ENCODE results near the gene RREB1.
"Not testable (repeated sequence)": the region's sequence is repeated elsewhere in the genome, so short reads cannot be mapped to it uniquely, and the experiment has no call there.

The RREB1 gene

GRCh38 chr6:7268362-7268761 lies 160.6 kb downstream of the RREB1 start:
- no peak for DNase-seq

GRCh38 chr6:7268816-7269555 lies 161.2 kb downstream of the RREB1 start:
- DNase-seq: no peak

DNA sequence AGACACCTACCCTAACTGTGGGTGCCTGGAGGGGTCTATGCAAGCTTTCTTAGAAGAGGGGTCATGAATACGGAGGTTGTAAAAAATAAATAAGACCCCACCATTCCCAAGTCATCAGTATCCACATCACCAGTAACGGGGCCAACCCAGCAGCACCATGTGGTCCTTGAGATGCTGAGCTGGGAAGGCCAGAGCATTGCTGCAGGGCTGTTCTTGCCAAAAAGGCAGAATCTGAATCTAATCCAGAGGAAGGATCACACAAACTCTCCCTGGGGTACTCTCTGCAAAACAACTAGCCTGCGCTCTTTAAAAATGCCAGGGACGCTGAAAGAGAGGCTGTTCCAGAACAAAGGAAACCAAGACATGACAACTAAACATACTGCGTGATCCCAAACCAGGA lies 162.1 kb downstream of the RREB1 start:
- DNase-seq: no peak

GRCh38 chr6:7270320-7271204 lies 162.8 kb downstream of the RREB1 start:
- no peak for DNase-seq

DNA sequence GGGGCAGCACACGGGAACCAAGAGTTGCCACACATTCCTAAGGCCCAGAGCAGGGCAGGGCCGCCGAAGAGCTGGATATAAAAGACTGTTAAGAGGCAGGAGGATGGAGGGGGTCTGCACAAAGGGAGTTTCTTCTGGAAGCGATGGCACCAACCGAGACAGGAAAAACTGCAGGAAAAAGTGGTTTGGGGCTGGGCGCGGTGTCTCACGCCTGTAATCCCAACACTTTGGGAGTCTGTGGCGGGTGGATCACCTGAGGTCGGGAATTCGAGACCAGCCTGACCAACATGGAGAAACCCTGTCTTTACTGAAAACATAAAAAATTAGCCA lies 163.4 kb downstream of the RREB1 start:
- no peak for DNase-seq

GRCh38 chr6:7273709-7274108 lies 165.9 kb downstream of the RREB1 start:
- DNase-seq: no peak

GRCh38 chr6:7274525-7274924 lies 166.8 kb downstream of the RREB1 start:
- DNase-seq: not testable (repeated sequence)

DNA sequence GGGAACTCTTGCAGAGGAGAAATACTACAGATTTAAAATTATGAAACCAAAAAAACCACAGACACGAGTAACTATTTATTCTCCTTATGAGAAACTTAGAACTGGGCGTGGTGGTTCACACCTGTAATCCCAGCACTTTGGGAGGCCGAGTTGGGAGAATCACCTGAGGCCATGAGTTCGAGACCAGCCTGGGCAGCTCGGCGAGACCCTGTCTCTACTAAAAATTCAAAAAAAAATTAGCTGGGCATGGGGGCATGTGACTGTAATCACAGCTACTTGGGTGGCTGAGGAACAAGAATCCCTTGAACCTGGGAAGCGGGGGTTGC lies 168.4 kb downstream of the RREB1 start:
- no peak for DNase-seq

- DNase-seq: no peak
These were observed 174.5 kb downstream of the RREB1 start for GRCh38 chr6:7282097-7282906.

DNA sequence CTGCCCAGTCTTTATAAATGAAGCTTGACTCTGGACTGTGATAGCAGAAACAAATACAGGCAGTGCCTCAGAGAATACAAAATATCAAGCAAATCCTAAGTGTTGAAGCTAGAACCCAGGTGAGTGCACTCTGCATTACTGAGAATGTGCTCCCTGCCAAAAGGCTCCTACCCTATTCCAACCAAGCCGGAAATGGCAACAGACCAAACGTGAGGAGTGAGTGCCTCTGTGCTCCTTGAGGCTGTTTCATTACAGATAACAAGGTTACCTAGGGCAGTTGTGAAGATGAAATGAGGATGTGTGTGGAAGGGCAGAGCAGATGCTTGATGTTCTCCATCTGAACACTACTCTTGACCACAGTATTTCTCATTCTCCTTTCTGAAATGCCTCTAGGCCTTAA lies 175.9 kb downstream of the RREB1 start:
- DNase-seq: no peak

- no peak for DNase-seq
These were observed 177.7 kb downstream of the RREB1 start for GRCh38 chr6:7285416-7285815.

- no peak for DNase-seq
These were observed 182.3 kb downstream of the RREB1 start for GRCh38 chr6:7290079-7290478.

DNA sequence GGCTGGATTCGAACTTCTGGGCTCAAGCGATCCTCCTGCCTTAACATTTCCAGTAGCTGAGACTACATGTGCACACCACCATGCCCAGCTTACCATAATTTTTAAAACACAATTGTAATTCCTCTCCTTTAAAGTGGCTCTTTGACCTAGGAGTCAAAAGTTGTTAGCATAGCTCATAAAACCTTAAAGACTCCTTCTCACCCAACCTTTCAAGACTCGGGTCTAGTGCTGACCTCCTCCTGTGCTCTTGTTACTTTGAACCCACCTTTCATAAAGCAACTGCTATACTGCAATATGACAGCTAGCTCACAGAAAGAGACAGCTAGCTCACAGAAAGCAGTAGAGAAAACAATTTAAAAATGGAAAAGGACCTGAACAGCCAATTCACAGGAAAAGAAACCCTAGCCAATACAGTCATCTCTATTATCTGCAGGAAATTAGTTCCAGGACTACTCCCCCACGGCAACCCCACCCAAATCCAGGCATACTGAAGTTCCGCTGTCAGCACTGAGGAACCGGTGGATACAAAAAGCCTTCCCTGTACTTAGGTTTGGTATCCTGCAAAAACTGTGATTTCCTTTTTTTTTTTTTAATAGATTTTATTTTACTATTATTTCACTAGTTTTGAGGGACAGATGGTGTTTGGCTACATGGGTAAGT lies 185.0 kb downstream of the RREB1 start:
- DNase-seq: no peak

- no peak for DNase-seq
These were observed 188.2 kb downstream of the RREB1 start for GRCh38 chr6:7295916-7296315.

DNA sequence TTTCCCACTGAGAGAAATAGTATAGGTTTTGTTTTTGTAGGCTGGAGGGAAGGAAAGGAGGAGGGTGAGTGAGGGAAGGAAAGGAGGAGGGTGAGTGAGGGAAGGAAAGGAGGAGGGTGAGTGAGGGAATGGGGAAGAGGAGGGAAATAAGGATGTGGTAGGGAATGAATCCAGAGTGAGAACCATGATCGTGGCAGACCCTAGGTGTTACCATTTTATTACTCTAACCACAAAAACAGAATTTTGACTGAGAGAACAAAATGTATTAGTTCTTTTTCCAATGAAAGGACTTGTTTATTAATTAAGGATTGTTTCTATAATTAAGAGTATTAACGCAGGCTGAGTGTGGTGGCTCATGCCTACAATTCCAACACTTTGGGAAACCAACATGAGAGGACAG lies 188.8 kb downstream of the RREB1 start:
- no peak for DNase-seq

DNA sequence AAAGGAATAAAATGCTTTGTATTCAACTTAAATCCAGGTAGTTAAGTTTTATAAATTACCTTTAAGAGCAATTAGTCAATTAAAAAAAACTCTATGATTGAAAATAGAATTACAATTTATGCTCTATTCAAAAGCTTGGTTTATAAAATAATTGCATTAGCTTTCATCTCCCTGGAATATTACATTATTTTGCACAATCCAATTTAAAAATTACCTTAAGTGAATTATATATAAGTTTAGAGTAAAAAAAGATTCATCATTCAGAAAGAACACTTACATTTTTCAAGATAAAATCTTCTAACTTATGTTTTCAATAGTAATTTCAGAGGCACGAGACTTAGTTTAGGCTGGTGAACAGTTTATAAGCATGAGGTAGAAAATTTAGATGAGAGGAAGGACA lies 190.4 kb downstream of the RREB1 start:
- no peak for DNase-seq

DNA sequence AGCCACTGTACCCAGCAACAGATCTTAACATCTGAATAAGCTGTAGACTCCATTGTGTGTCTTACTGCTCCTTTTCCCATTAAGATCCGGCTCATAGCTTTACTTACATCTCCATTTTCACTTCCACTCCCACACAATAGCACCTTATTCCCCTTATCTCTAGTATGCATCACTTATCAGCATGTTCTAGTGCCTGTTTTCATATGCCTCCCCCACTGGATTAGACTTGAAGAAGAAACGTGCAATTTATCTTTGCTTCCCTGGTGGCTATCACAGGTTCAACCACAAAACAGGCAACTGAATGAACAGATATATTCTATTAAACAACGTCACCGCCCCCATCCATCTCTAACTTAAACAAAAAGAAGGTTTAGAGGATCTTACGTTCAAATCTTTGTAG lies 193.2 kb downstream of the RREB1 start:
- DNase-seq: no peak
